ENCODE measurements around the gene BCAR3.
"Not testable (repeated sequence)": the region's sequence is repeated elsewhere in the genome, so short reads cannot be mapped to it uniquely, and the experiment has no call there.

BCAR3 gene

DNA sequence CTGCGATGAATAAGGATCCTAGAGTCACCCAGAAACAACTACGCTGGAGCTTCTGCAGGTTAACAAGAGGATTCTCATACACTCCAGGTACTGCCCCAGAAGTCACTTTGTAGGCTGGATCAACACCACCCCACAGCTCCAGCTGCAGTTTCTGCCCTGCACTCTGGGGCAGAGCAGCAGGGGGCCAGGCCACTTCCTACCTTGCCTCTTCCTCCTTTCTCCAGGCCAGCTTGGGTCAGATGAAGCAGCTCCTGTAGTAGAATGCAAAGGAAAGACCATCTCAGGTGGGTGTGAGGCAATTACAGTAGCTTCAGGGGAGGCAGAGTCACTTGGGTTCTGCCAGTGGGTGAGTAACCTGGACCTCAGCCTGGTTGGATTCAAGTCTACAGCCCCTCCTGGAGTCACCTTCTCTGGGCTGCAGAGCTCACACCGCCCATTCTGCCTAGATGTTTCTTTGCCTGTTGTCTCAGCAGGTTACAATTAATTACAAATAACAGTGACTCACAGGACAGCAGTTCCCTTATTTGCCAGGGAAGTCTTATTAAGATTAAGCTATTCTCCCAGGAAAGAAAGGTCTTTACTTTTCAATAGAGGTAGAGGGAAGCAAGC lies 24.4 kb upstream of the BCAR3 start:
- DNase-seq = no peak

- DNase-seq = no peak
Measured at GRCh38 chr1:93704052-93704451, 22.4 kb upstream of the BCAR3 start.

- no peak for DNase-seq
Measured at GRCh38 chr1:93703643-93704042, 22.0 kb upstream of the BCAR3 start.

DNA sequence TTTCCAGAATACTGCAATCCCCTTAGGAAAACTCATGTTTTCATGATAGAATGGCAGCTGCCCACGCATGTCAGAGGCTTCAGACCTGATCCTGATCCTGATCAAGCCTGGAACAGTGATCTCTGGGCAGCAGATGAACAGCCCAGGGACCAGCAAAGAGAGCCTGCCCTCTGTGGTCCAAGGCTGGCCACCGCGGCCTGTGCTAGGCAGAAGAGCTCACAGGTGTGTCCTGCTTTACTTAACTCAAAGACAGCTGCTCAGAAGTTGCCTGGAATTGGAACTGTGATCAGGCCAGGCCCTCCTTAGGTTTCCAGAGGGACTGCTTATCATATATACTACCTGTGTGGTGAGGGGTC lies 21.2 kb upstream of the BCAR3 start:
- DNase-seq = no peak

DNA sequence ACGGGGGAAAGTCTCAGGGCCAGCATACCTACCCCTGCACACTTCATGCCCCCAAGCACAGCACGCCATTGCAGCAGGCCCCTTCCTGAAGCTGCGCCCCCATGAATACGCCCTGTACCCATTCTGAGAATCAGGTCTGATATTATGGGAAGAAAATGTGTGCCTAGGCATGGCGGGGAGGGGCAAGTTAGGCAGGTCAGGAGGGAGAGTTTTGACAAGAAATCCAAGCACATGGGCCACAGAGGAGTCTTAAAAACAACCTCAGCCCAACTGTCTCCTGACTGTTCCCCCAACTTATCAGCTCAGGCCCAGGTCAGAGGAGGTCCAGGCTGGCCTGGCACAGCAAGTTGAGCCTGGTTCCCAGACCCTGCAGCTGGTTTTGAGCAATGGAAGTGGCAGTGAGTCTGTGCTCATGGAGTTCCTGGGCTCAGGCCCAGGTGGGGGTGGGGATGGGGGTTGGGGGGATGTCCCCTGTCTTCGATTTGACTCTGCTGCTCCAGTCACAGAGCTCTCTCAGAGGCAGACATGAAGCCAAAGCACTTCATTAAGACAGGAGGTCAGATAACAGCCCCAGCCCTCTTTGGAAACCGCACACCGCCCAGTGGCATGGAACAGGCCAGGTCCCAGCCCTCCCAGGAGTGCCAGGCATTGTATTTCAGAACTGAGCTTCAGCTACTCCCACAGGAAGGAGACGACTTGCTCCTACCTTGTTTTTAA lies 20.6 kb upstream of the BCAR3 start:
- no peak for DNase-seq

- no peak for DNase-seq
Measured at GRCh38 chr1:93701629-93702028, 20.0 kb upstream of the BCAR3 start.

GRCh38 chr1:93700532-93701469 lies 19.2 kb upstream of the BCAR3 start:
- DNase-seq = no peak

DNA sequence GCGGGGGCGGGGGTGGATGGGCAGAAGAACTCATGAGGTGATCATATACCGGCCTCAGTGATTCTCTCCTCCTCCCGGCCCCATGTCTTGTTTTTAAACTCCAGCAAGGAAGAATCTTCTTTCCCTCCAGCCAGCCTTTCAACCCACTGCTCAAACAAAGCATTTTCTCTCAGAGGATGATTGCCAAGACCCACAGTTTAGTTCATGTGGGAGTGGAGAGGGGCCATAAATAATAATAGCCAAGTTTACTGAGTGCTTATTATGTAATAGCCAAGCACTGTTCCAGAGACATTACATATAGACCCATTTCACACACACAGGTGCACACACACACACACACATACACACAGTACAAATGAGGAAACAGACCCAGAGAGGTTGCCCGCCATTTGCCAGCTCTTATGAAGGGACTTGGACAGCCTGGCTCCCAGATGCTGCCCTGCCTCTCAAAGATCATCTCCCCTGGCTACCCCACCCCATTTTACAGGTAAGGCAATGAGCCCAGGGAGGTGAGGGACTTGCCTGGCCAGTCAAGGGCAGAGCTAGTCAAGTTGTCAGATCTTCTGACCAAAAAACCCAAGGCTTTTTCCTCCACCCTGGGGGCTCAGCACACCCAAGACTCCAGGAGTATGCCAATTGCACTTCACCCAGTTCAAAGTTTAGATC lies 18.0 kb upstream of the BCAR3 start:
- DNase-seq = no peak

DNA sequence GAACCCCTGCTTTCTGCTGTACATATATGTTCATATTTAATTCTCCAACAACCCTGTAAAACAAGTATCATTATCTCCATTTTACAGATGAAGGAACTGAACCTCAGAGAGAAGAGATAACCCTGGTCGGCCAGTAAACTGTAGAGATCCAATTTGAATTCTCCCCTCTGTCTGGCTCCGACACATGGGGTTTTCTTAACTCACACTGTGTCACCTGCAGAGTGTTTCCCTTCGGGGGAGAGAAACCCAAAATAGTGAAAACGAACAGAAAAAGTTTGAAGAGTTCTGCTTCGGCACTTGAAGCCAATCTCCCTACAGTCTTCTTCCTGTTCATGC lies 17.4 kb upstream of the BCAR3 start:
- DNase-seq = no peak

- DNase-seq = no peak
Measured at GRCh38 chr1:93698329-93699048, 16.9 kb upstream of the BCAR3 start.

DNA sequence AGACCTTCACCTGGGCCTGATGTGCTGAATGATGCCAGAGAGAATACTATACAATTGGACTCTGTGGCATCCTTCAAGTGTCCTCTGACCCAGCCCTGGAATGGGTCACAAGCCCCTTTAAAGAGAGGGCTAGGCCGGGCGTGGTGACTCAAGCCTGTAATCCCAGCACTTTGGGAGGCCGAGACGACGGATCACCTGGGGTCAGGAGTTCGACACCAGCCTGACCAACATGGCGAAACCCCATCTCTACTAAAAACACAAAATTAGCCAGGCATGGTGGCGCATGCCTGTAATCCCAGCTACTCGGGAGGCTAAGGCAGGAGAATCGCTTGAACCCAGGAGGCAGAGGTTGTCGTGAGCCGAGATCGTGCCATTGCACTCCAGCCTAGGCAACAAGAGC lies 15.9 kb upstream of the BCAR3 start:
- DNase-seq = not testable (repeated sequence)

DNA sequence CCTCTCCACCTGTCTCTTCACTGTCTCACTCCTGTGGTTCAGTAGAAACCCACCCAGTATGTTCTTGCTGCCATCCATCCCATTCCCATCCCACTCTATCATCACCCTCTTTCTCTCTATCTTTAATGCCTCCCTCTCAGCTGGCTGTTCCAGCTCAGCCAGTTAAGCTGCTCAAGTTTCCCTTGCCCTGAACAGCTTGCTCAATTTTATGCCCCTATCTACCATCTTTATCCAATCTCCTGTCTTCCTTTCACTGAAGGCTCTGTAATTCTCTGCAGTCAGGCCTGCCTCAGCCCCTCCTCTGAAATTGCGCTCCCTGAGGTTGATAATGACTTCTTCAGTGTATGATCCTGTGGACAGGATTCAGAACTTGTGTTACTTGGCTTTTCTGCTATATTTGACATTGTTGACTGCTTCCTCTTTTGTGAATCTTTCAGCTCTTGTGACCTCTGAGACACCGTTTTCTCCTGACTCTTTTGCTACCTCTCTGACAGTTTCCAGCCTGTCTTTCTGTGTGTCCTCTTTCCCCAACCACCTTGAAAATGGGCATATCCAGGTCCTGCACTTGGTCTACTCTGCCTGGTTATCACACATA lies 13.9 kb upstream of the BCAR3 start:
- no peak for DNase-seq

DNA sequence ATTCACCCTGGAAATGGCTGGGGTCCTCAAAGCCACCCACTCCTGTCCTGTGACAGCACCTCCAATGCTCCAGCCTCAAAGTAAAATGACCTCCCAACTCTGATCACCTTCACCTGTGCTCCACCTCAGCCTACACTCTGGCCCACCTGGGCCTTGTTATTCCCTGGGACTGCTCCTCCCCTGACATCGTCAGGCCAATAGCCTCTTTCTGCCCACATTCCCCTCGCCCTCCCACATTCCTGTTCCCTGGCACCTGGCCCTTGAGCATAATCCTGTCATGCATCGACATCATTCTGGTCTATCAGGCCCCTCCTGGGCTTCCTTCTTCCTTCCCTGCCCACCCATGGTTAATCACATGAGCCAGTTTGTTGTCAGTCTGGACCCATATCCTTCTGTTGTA lies 13.2 kb upstream of the BCAR3 start:
- no peak for DNase-seq

DNA sequence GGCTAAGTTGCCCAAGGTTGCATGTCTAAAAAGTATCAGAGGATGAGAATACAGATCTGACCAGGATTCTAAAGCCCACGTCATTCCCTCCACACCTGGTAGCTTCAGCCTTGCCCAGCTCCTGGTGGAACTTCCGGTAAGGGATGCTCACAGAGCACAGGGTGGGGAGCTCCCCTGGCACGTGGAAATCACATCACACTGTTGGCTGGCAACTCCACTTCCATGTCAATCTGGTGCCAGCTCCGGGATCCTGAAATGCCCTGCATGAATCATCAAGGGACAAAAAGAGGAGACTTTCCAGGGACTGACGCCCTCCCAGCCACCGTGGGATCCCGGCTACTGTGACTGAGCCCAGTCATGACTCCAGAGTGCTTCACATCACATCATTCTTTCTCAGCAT lies 12.4 kb upstream of the BCAR3 start:
- no peak for DNase-seq

DNA sequence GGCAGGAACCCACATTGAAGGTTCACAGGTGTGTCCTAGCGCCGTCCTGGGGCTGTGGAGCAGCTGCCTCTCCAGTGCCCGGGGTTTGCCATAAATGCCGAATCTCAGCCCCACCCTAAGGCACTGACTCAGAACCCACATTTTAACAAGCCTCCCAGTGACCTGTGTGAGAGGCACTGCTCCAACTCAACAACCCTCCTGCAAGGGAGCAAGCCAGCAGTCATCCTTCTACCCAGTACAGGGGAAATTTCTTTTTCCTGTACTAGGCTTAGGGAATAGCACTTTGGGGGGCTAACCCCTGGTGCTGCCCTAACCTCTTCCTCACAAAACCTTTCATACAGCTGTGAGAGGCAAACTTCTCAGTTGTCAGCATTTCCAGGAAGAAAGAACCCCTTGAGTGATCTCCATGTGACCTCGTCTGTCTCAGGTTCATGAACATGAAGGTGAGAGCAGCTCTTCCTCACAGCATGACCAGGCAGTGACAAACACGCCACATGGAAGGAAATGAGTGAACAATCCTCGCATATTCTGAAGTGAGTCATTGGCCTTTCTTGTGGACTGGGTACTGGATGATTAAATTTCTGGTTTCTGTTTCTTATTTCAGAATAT lies 11.4 kb upstream of the BCAR3 start:
- DNase-seq = no peak

- DNase-seq = no peak
Measured at GRCh38 chr1:93692451-93692861, 10.8 kb upstream of the BCAR3 start.

GRCh38 chr1:93692026-93692425 lies 10.4 kb upstream of the BCAR3 start:
- no peak for DNase-seq

- no peak for DNase-seq
Measured at GRCh38 chr1:93690921-93691789, 9.5 kb upstream of the BCAR3 start.

- DNase-seq = no peak
Measured at GRCh38 chr1:93690341-93690740, 8.7 kb upstream of the BCAR3 start.

DNA sequence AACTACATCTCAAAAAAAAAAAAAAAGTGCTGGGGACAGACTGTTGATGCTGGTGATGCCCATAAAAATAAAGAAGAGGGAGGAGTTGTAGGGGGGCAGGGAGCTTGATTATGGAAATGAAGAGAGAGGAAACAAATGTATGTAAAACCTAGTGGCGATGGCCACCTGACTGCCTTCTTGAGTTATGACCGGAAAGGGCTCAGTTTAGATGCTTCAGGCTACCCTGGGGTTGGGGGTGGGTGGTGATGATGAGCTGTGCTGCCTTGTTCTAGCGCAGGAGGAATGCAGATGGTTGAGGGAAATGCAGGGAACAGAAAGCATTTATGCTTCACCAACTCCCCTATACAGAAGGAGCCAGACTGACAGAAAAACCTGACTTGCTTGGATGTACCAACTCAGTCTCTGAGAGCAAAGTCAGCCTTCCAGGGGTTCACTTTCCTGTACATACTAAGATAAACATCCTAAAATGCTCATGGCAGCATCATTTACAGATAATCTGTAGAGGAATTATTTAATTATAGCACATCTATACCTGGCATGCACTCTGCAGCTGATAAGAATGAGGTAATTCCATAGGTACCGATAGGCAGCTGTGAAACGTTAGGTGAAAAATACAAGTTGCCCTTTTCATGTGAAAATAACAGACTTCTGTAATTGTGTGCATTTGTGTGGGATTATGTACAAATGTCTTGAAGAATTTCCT lies 8.0 kb upstream of the BCAR3 start:
- DNase-seq = no peak
